Panc1 (cell line): ENCODE results near the gene RASSF7. TPM values are rescaled to one million over a fixed set of nuclear protein-coding genes. Genes with fewer than 3 reads are reported as not detected.

ENCODE experiments used
- ATAC-seq: fragments of 200-7000 bp; cut with Tn5 transposase; 2 replicates; pipeline ENCODE4 v1.9.1; 2020; ENCODE audit warnings: mild to moderate bottlenecking, moderate library complexity
- BruUV-seq: library from RNA; stranded (reverse); fragments of 400-500 nt; replicated peaks from 2 replicates; lab custom pipeline; 2021; lab: Mats Ljungman, UMichigan
- CTCF ChIA-PET: fragments of 300-600 bp; sonication (Branson Sonifier 250); formaldehyde crosslinking; loops from one replicate; lab custom pipeline; 2022; ENCODE audit warnings: antibody characterized with exemption; lab: Charles Lee
- POLR2A ChIA-PET: fragments of 300-600 bp; sonication (Branson Sonifier 250); formaldehyde crosslinking; loops from one replicate; lab custom pipeline; 2022; ENCODE audit warnings: antibody characterized with exemption; lab: Charles Lee
- DNase-seq: peaks from one replicate; pipeline ENCODE4 v3.0.0-alpha.2; 2010; ENCODE audit warnings: low read depth, low spot score
- H3K27ac ChIP-seq: 2 replicates; pipeline ENCODE4 v1.5.1; 2011; ENCODE audit warnings: mild to moderate bottlenecking, low read length, inconsistent platforms
- H3K27me3 ChIP-seq: fragments of 200-500 bp; sonication (Bioruptor generic); 2 replicates; pipeline ENCODE4 v1.6.0; 2014; ENCODE audit warnings: low read length, inconsistent platforms; ENCODE audit not compliant: control insufficient read depth, insufficient read depth
- H3K36me3 ChIP-seq: fragments of 200-500 bp; sonication (Bioruptor generic); 2 replicates; pipeline ENCODE4 v1.5.1; 2014; ENCODE audit warnings: inconsistent platforms, mild to moderate bottlenecking, low read length, moderate library complexity; ENCODE audit not compliant: control insufficient read depth, insufficient read depth
- H3K4me1 ChIP-seq: 2 replicates; pipeline ENCODE4 v1.5.1; 2011; ENCODE audit warnings: inconsistent platforms, mild to moderate bottlenecking, low read length, moderate library complexity; ENCODE audit not compliant: control insufficient read depth, insufficient read depth
- H3K4me3 ChIP-seq, 2 experiments: 2 replicates each; pipeline ENCODE4 v1.5.1; 2011 to 2012; ENCODE audit warnings: low read depth in 2 of 2, low read length in 2 of 2, mild to moderate bottlenecking in 2 of 2, inconsistent platforms in 1 of 2, moderate library complexity in 1 of 2
- H3K9me3 ChIP-seq: fragments of 200-500 bp; sonication (Bioruptor generic); 2 replicates; pipeline ENCODE4 v1.5.1; 2014; ENCODE audit warnings: low read depth, mild to moderate bottlenecking, inconsistent platforms, low read length, moderate library complexity; ENCODE audit not compliant: control insufficient read depth, insufficient read depth
- POLR2AphosphoS5 ChIP-seq: IDR thresholded peaks from 2 replicates; pipeline ENCODE4 v1.6.1; 2012; ENCODE audit warnings: mild to moderate bottlenecking, low read depth, low read length, moderate library complexity
- SIN3A ChIP-seq: IDR thresholded peaks from 2 replicates; pipeline ENCODE4 v1.6.1; 2012; ENCODE audit warnings: low read depth, mild to moderate bottlenecking, low read length, moderate library complexity, borderline replicate concordance; ENCODE audit not compliant: insufficient read depth
- TCF7L2 ChIP-seq: IDR thresholded peaks from 2 replicates; pipeline ENCODE4 v1.6.1; 2011; ENCODE audit warnings: mild to moderate bottlenecking, low read depth, low read length, inconsistent platforms
- in situ Hi-C: cut with HindIII; loops from 2 replicates; pipeline ENCODE4 v1.10.0; 2016; ENCODE audit warnings: low sequenced_read_pairs, low pct_unique_long_range_greater_than_20kb
- intact Hi-C: fragments of 100-400 bp; cut with micrococcal nuclease; formaldehyde crosslinking; loops from one replicate; pipeline ENCODE4 v1.10.0; 2022; ENCODE audit not compliant: unreplicated experiment
- total RNA-seq: library from RNA; stranded (reverse); gene quantifications from one replicate; pipeline ENCODE4 v1.2.1, GENCODE V29; 2021; ENCODE audit not compliant: unreplicated experiment
- TF ChIP-seq, protein P1 (sequence below), 2 experiments: IDR thresholded peaks; 2 replicates each; pipeline ENCODE4 v1.6.1; 2011 to 2012; ENCODE audit warnings: low read depth in 2 of 2, control low read depth in 1 of 2, low read length in 1 of 2, mild to moderate bottlenecking in 1 of 2, moderate library complexity in 1 of 2; ENCODE audit not compliant: insufficient read depth in 1 of 2
- TF ChIP-seq, protein P2 (sequence below): fragments of 450-650 bp; IDR thresholded peaks from 2 replicates; pipeline ENCODE4 v1.5.1; 2017; ENCODE audit warnings: mild to moderate bottlenecking

Gene RASSF7
- total RNA-seq, 1 experiment from 2014 or later, result 81.8 TPM

DNA sequence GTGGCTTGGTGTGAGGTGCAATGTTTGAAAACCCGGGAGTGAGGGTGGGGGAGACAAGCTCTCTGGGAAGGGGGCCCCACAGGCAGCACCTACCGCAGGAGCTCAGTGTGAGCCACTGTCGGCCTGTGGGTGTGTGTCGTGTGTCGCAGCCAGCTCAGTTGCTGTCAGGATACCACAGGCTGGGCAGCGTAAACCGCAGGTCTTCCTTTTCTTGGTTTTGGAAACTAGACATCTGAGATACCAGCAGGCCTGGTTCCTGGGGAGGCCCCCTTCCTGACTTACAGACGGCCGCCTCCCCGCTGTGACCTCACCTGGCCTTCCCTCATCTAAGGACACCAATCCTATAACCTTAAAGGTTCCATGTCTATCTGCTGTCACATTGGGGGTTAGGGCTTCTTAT, 35.6 kb downstream of the RASSF7 start:
- ChIA-PET POLR2A (no interaction called here), CTCF (no interaction called here)
- no TSS peak for BruUV-seq
- Histone ChIP-seq H3K9me3 (no peaks in the 10 kb centered on the region), H3K27me3 (no peaks in the 10 kb centered on the region), H3K4me1 (no peaks in the 10 kb centered on the region), H3K36me3 (peaks cover 8% of the 10 kb centered on the region; the same call in 1 of the 2 replicates), H3K4me3 (no peak overlapping the region), H3K27ac (no peak overlapping the region)
- intact Hi-C loops, result no loop called here
- DNase-seq, result no peak
- ATAC-seq, result no peak
- TF ChIP-seq, protein P1, sequence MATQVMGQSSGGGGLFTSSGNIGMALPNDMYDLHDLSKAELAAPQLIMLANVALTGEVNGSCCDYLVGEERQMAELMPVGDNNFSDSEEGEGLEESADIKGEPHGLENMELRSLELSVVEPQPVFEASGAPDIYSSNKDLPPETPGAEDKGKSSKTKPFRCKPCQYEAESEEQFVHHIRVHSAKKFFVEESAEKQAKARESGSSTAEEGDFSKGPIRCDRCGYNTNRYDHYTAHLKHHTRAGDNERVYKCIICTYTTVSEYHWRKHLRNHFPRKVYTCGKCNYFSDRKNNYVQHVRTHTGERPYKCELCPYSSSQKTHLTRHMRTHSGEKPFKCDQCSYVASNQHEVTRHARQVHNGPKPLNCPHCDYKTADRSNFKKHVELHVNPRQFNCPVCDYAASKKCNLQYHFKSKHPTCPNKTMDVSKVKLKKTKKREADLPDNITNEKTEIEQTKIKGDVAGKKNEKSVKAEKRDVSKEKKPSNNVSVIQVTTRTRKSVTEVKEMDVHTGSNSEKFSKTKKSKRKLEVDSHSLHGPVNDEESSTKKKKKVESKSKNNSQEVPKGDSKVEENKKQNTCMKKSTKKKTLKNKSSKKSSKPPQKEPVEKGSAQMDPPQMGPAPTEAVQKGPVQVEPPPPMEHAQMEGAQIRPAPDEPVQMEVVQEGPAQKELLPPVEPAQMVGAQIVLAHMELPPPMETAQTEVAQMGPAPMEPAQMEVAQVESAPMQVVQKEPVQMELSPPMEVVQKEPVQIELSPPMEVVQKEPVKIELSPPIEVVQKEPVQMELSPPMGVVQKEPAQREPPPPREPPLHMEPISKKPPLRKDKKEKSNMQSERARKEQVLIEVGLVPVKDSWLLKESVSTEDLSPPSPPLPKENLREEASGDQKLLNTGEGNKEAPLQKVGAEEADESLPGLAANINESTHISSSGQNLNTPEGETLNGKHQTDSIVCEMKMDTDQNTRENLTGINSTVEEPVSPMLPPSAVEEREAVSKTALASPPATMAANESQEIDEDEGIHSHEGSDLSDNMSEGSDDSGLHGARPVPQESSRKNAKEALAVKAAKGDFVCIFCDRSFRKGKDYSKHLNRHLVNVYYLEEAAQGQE (IDR thresholded peaks at IDR 0.05; ENCODE audit: insufficient read depth in 1 of 2, low read depth in 2 of 2, low read length in 1 of 2), result no peak
- no peak for TF ChIP-seq POLR2AphosphoS5
- TF ChIP-seq TCF7L2, result no peak
- TF ChIP-seq, protein P2, sequence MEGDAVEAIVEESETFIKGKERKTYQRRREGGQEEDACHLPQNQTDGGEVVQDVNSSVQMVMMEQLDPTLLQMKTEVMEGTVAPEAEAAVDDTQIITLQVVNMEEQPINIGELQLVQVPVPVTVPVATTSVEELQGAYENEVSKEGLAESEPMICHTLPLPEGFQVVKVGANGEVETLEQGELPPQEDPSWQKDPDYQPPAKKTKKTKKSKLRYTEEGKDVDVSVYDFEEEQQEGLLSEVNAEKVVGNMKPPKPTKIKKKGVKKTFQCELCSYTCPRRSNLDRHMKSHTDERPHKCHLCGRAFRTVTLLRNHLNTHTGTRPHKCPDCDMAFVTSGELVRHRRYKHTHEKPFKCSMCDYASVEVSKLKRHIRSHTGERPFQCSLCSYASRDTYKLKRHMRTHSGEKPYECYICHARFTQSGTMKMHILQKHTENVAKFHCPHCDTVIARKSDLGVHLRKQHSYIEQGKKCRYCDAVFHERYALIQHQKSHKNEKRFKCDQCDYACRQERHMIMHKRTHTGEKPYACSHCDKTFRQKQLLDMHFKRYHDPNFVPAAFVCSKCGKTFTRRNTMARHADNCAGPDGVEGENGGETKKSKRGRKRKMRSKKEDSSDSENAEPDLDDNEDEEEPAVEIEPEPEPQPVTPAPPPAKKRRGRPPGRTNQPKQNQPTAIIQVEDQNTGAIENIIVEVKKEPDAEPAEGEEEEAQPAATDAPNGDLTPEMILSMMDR, result no peak
- TF ChIP-seq SIN3A, result no peak
- in situ Hi-C loops, result no loop called here

DNA sequence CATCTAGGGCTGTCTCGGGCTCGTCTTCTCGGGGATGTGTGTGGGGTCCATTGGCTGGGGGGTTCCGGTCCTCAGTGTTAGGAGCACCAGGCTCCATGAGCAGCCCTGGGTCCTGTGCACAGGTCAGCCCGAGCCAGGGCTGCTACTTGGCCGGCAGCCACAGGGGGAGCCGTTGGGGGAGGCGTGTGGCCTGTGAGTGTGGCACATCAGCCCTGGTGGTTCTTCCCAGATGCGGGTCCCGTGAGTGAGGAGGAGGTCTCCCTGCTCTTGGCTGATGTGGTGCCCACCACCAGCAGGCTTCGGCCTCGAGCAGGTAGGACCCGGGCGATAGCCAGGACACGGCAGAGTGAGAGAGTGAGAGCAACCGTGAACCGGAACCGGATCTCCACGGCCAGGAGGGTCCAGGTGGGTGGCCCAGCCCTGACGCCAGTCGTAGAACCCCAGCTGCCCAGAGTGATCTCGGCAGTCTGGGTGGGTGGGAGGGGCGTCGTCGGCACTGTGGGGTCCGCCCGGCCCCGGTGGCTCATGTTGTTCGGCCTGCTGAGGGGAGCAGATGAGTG, 36.5 kb downstream of the RASSF7 start:
- ChIA-PET CTCF (no interaction called here), POLR2A (no interaction called here)
- ATAC-seq, result peak; percentile 62
- no peak for DNase-seq
- H3K4me1 ChIP-seq, result no peaks in the 10 kb centered on the region
- H3K36me3 ChIP-seq, result peaks cover 8% of the 10 kb centered on the region; the same call in 1 of the 2 replicates
- H3K27ac ChIP-seq, result no peak overlapping the region
- no peak overlapping the region for H3K4me3 ChIP-seq
- BruUV-seq, result no TSS peak
- in situ Hi-C loops, result no loop called here
- H3K9me3 ChIP-seq, result no peaks in the 10 kb centered on the region
- H3K27me3 ChIP-seq, result no peaks in the 10 kb centered on the region
- intact Hi-C loops, result no loop called here
- TF ChIP-seq POLR2AphosphoS5 (no peak), SIN3A (no peak), TCF7L2 (no peak)
- TF ChIP-seq, protein P1 (IDR thresholded peaks at IDR 0.05; ENCODE audit: insufficient read depth in 1 of 2, low read depth in 2 of 2, low read length in 1 of 2), result no peak
- TF ChIP-seq, protein P2, result no peak
